ENCODE data around the gene PCDHA2. TPM values are rescaled to one million over a fixed set of nuclear protein-coding genes. Genes with fewer than 3 reads are reported as not detected.
A peak's percentile ranks its signal among the peaks of the same experiment; 100 is the strongest.
"Not testable (repeated sequence)": the region's sequence is repeated elsewhere in the genome, so short reads cannot be mapped to it uniquely, and the experiment has no call there.

PCDHA2 gene
- total RNA-seq, 1 experiment from 2014 or later: 0.20 TPM

DNA sequence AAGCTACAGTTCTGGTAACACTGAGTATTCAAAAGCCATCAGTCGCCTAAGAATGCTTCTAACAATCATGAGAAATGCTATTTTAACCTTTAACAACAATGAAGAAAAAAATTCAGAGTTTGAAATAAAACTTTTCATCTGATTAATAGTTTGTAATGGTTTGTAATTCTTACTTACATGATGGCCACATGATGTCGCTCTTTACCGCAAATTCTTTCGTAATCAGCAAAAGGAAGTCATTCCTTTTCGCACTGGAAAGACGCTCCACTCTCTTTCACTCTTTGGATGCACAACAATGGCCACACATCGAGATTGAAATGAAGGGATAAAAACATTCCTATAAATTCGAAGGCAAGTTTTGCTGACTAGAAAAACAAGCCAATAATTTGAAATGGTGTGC is 39.3 kb downstream of the PCDHA2 start, which contains the start of gene PCDHA7:
Gene PCDHA7 (plus strand): TSS at position 277 of the 400 bp plus-strand sequence. CDS start 115 bp downstream, at position 392.
- H2AFZ ChIP-seq (ENCODE audit: low read length): no peak within 1 kb of the TSS
- no peak within 1 kb of the TSS for H3K18ac ChIP-seq (ENCODE audit: insufficient read length, low read depth, low read length)
- H2AK5ac ChIP-seq (ENCODE audit: insufficient read length, low read length): no peak within 1 kb of the TSS
- H3K27ac Mint-ChIP-seq: no peak within 1 kb of the TSS
- no peak within 1 kb of the TSS for H2BK5ac ChIP-seq (ENCODE audit: insufficient read length, low read length)
- H3K9ac ChIP-seq (ENCODE audit: extremely low read depth, insufficient read length, low read length): no peak within 1 kb of the TSS
- no peak within 1 kb of the TSS for H3K4me2 ChIP-seq (ENCODE audit: insufficient read depth, insufficient read length, low read length)
- H3K4ac ChIP-seq (ENCODE audit: low read depth, low read length): no peak within 1 kb of the TSS
- no peak within 1 kb of the TSS for H2BK12ac ChIP-seq (ENCODE audit: insufficient read length, low read depth, low read length)
- no peaks in the 10 kb centered on the region for H4K20me1 ChIP-seq (ENCODE audit: control insufficient read depth, insufficient read depth, insufficient read length)
- DNase-seq: no peak
- peaks cover 0 to 5% of the 10 kb centered on the region in 2 experiments; a peak in 1 of 4 replicates for H3K4me1 Mint-ChIP-seq
- H3K36me3 Mint-ChIP-seq (ENCODE audit: insufficient read depth in 1 of 3, low read depth in 3 of 3): peaks cover 17 to 44% (median 19%) of the 10 kb centered on the region in 3 experiments
- H3K56ac ChIP-seq (ENCODE audit: insufficient read length, low read depth, low read length): no peak within 1 kb of the TSS
- no peaks in the 10 kb centered on the region for H3K79me2 ChIP-seq (ENCODE audit: insufficient read depth, low read length)
- H3K23me2 ChIP-seq (ENCODE audit: insufficient read length, low read depth, low read length, poor library complexity, severe bottlenecking): no peaks in the 10 kb centered on the region
- TF ChIP-seq, protein P1, sequence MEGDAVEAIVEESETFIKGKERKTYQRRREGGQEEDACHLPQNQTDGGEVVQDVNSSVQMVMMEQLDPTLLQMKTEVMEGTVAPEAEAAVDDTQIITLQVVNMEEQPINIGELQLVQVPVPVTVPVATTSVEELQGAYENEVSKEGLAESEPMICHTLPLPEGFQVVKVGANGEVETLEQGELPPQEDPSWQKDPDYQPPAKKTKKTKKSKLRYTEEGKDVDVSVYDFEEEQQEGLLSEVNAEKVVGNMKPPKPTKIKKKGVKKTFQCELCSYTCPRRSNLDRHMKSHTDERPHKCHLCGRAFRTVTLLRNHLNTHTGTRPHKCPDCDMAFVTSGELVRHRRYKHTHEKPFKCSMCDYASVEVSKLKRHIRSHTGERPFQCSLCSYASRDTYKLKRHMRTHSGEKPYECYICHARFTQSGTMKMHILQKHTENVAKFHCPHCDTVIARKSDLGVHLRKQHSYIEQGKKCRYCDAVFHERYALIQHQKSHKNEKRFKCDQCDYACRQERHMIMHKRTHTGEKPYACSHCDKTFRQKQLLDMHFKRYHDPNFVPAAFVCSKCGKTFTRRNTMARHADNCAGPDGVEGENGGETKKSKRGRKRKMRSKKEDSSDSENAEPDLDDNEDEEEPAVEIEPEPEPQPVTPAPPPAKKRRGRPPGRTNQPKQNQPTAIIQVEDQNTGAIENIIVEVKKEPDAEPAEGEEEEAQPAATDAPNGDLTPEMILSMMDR (conservative IDR thresholded peaks at IDR 0.05): 0 out of 3 replicates have a peak, but pooled peaks have one; percentile 19
- no peak within 1 kb of the TSS for H4K5ac ChIP-seq (ENCODE audit: insufficient read length, low read depth, low read length)
- no peak within 1 kb of the TSS for H3K23ac ChIP-seq (ENCODE audit: insufficient read length, low read depth, low read length)
- peaks cover 25 to 28% of the 10 kb centered on the region in 2 experiments for H3K9me3 Mint-ChIP-seq
- no peak within 1 kb of the TSS for H3T11ph ChIP-seq (ENCODE audit: low read length)
- no peak within 1 kb of the TSS for H2BK20ac ChIP-seq (ENCODE audit: low read depth, low read length, poor library complexity, severe bottlenecking)
- H2BK120ac ChIP-seq (ENCODE audit: low read depth, low read length, poor library complexity, severe bottlenecking): no peak within 1 kb of the TSS
- H3K4me1 ChIP-seq (ENCODE audit: insufficient read depth, low read length): no peaks in the 10 kb centered on the region
- no peak within 1 kb of the TSS for H3K27ac ChIP-seq (ENCODE audit: insufficient read length, low read depth, low read length)
- H4K91ac ChIP-seq (ENCODE audit: insufficient read length, low read depth, low read length): no peak within 1 kb of the TSS
- no peaks in the 10 kb centered on the region for H3K27me3 ChIP-seq (ENCODE audit: insufficient read depth, low read length)
- H2BK15ac ChIP-seq (ENCODE audit: low read depth, low read length): no peak within 1 kb of the TSS
- no peak within 1 kb of the TSS for H4K8ac ChIP-seq (replicated peaks; ENCODE audit: insufficient read length, low read depth, low read length)
- H3K14ac ChIP-seq (ENCODE audit: insufficient read depth, low read length): no peak within 1 kb of the TSS
- no peaks in the 10 kb centered on the region for H3K27me3 Mint-ChIP-seq (ENCODE audit: low read depth)
- peak within 1 kb of the TSS in 1 of 2 experiments; percentile 33; a peak in 1 of 5 replicates for H3K4me3 Mint-ChIP-seq
- no peaks in the 10 kb centered on the region for H3K9me3 ChIP-seq (ENCODE audit: control insufficient read depth, low read depth, low read length)
- WGBS (ENCODE audit: extremely low coverage, insufficient read length, low lambda C conversion rate): no CpG with 5 or more reads among the region's 8 CpGs
- no peaks in the 10 kb centered on the region for H3K79me1 ChIP-seq (ENCODE audit: insufficient read depth, low read depth, low read length, poor library complexity, severe bottlenecking)

DNA sequence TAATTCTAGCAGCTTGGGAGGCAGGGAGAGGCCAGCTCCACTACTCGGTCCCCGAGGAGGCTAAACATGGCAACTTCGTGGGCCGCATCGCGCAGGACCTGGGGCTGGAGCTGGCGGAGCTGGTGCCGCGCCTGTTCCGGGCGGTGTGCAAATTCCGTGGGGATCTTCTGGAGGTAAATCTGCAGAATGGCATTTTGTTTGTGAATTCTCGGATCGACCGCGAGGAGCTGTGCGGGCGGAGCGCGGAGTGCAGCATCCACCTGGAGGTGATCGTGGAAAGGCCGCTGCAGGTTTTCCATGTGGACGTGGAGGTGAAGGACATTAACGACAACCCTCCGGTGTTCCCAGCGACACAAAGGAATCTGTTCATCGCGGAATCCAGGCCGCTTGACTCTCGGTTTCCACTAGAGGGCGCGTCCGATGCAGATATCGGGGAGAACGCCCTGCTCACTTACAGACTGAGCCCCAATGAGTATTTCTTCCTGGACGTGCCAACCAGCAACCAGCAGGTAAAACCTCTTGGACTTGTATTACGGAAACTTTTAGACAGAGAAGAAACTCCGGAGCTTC is 39.9 kb downstream of the PCDHA2 start:
- H3K9me3 ChIP-seq (ENCODE audit: control insufficient read depth, low read depth, low read length); H3K4me1 ChIP-seq (ENCODE audit: insufficient read depth, low read length); H2BK15ac ChIP-seq (ENCODE audit: low read depth, low read length); H3K56ac ChIP-seq (ENCODE audit: insufficient read length, low read depth, low read length); H3K4me2 ChIP-seq (ENCODE audit: insufficient read depth, insufficient read length, low read length); H2BK12ac ChIP-seq (ENCODE audit: insufficient read length, low read depth, low read length); H3K27ac Mint-ChIP-seq; H2BK5ac ChIP-seq (ENCODE audit: insufficient read length, low read length); H2AFZ ChIP-seq (ENCODE audit: low read length); H4K20me1 ChIP-seq (ENCODE audit: control insufficient read depth, insufficient read depth, insufficient read length); H3T11ph ChIP-seq (ENCODE audit: low read length); H3K18ac ChIP-seq (ENCODE audit: insufficient read length, low read depth, low read length); H3K27me3 ChIP-seq (ENCODE audit: insufficient read depth, low read length); DNase-seq; H3K9ac ChIP-seq (ENCODE audit: extremely low read depth, insufficient read length, low read length); H3K27me3 Mint-ChIP-seq (ENCODE audit: low read depth); H3K23me2 ChIP-seq (ENCODE audit: insufficient read length, low read depth, low read length, poor library complexity, severe bottlenecking); H4K91ac ChIP-seq (ENCODE audit: insufficient read length, low read depth, low read length); H2BK120ac ChIP-seq (ENCODE audit: low read depth, low read length, poor library complexity, severe bottlenecking); H4K8ac ChIP-seq (replicated peaks; ENCODE audit: insufficient read length, low read depth, low read length); H4K5ac ChIP-seq (ENCODE audit: insufficient read length, low read depth, low read length); H2AK5ac ChIP-seq (ENCODE audit: insufficient read length, low read length); H3K4ac ChIP-seq (ENCODE audit: low read depth, low read length); H3K27ac ChIP-seq (ENCODE audit: insufficient read length, low read depth, low read length); H3K79me1 ChIP-seq (ENCODE audit: insufficient read depth, low read depth, low read length, poor library complexity, severe bottlenecking); H3K14ac ChIP-seq (ENCODE audit: insufficient read depth, low read length); H3K4me1 Mint-ChIP-seq; H3K23ac ChIP-seq (ENCODE audit: insufficient read length, low read depth, low read length); H3K79me2 ChIP-seq (ENCODE audit: insufficient read depth, low read length); H2BK20ac ChIP-seq (ENCODE audit: low read depth, low read length, poor library complexity, severe bottlenecking): not testable (repeated sequence)
- Mint-ChIP-seq H3K9me3 (peaks cover 20 to 26% of the 10 kb centered on the region in 2 experiments), H3K36me3 (ENCODE audit: insufficient read depth in 1 of 3, low read depth in 3 of 3) (peaks cover 14 to 38% (median 15%) of the 10 kb centered on the region in 3 experiments), H3K4me3 (peak overlapping the region in 1 of 2 experiments; percentile 33; a peak in 1 of 5 replicates)
- WGBS (ENCODE audit: extremely low coverage, insufficient read length, low lambda C conversion rate): no CpG with 5 or more reads among the region's 38 CpGs
